Measurements from ENCODE around the gene RABAC1.
"Not testable (repeated sequence)": the region's sequence is repeated elsewhere in the genome, so short reads cannot be mapped to it uniquely, and the experiment has no call there.

RABAC1 gene

GRCh38 chr19:41923045-41923788 is 35.9 kb downstream of the RABAC1 start:
- H3K9me3 Mint-ChIP-seq, result no peaks in the 10 kb centered on the region
- H3K4me1 Mint-ChIP-seq (ENCODE audit: low read depth), result peaks cover 11% of the 10 kb centered on the region
- no peak overlapping the region for H3K27ac Mint-ChIP-seq
- H3K36me3 Mint-ChIP-seq (ENCODE audit: low read depth), result no peaks in the 10 kb centered on the region
- peaks cover 16% of the 10 kb centered on the region for H3K27me3 Mint-ChIP-seq (ENCODE audit: low read depth)
- H3K4me3 Mint-ChIP-seq, result no peak overlapping the region

GRCh38 chr19:41922585-41922984 is 36.5 kb downstream of the RABAC1 start:
- H3K9me3 Mint-ChIP-seq, result no peaks in the 10 kb centered on the region
- peaks cover 11% of the 10 kb centered on the region for H3K4me1 Mint-ChIP-seq (ENCODE audit: low read depth)
- no peak overlapping the region for H3K27ac Mint-ChIP-seq
- H3K36me3 Mint-ChIP-seq (ENCODE audit: low read depth), result no peaks in the 10 kb centered on the region
- peaks cover 16% of the 10 kb centered on the region for H3K27me3 Mint-ChIP-seq (ENCODE audit: low read depth)
- H3K4me3 Mint-ChIP-seq, result no peak overlapping the region

- peaks cover 11% of the 10 kb centered on the region for H3K4me1 Mint-ChIP-seq (ENCODE audit: low read depth)
- H3K27ac Mint-ChIP-seq, result no peak overlapping the region
- H3K4me3 Mint-ChIP-seq, result no peak overlapping the region
- no peaks in the 10 kb centered on the region for H3K36me3 Mint-ChIP-seq (ENCODE audit: low read depth)
- peaks cover 16% of the 10 kb centered on the region for H3K27me3 Mint-ChIP-seq (ENCODE audit: low read depth)
- no peaks in the 10 kb centered on the region for H3K9me3 Mint-ChIP-seq
Observed at GRCh38 chr19:41921577-41922576, 37.2 kb downstream of the RABAC1 start.

- Mint-ChIP-seq H3K27ac (no peak overlapping the region), H3K4me3 (no peak overlapping the region), H3K9me3 (no peaks in the 10 kb centered on the region), H3K4me1 (ENCODE audit: low read depth) (peaks cover 11% of the 10 kb centered on the region), H3K36me3 (ENCODE audit: low read depth) (no peaks in the 10 kb centered on the region), H3K27me3 (ENCODE audit: low read depth) (peaks cover 16% of the 10 kb centered on the region)
Observed at GRCh38 chr19:41920882-41921576, 38.1 kb downstream of the RABAC1 start.

- no peaks in the 10 kb centered on the region for H3K36me3 Mint-ChIP-seq (ENCODE audit: low read depth)
- H3K27me3 Mint-ChIP-seq (ENCODE audit: low read depth), result peaks cover 16% of the 10 kb centered on the region
- no peak overlapping the region for H3K27ac Mint-ChIP-seq
- peaks cover 11% of the 10 kb centered on the region for H3K4me1 Mint-ChIP-seq (ENCODE audit: low read depth)
- no peak overlapping the region for H3K4me3 Mint-ChIP-seq
- no peaks in the 10 kb centered on the region for H3K9me3 Mint-ChIP-seq
Observed at GRCh38 chr19:41919948-41920712, 39.0 kb downstream of the RABAC1 start.

GRCh38 chr19:41918653-41919244 is 40.4 kb downstream of the RABAC1 start:
- H3K4me3 Mint-ChIP-seq, result no peak overlapping the region
- H3K36me3 Mint-ChIP-seq (ENCODE audit: low read depth), result no peaks in the 10 kb centered on the region
- H3K27ac Mint-ChIP-seq, result no peak overlapping the region
- H3K9me3 Mint-ChIP-seq, result no peaks in the 10 kb centered on the region
- H3K4me1 Mint-ChIP-seq (ENCODE audit: low read depth), result peaks cover 11% of the 10 kb centered on the region
- H3K27me3 Mint-ChIP-seq (ENCODE audit: low read depth), result peaks cover 16% of the 10 kb centered on the region

GRCh38 chr19:41918095-41918494 is 41.0 kb downstream of the RABAC1 start:
- peaks cover 8% of the 10 kb centered on the region for H3K4me1 Mint-ChIP-seq (ENCODE audit: low read depth)
- H3K27me3 Mint-ChIP-seq (ENCODE audit: low read depth), result peaks cover 12% of the 10 kb centered on the region
- H3K4me3 Mint-ChIP-seq, result no peak overlapping the region
- no peaks in the 10 kb centered on the region for H3K9me3 Mint-ChIP-seq
- H3K27ac Mint-ChIP-seq, result no peak overlapping the region
- H3K36me3 Mint-ChIP-seq (ENCODE audit: low read depth), result no peaks in the 10 kb centered on the region

GRCh38 chr19:41917676-41918075 is 41.4 kb downstream of the RABAC1 start:
- H3K27ac Mint-ChIP-seq, result no peak overlapping the region
- H3K9me3 Mint-ChIP-seq, result no peaks in the 10 kb centered on the region
- no peaks in the 10 kb centered on the region for H3K36me3 Mint-ChIP-seq (ENCODE audit: low read depth)
- H3K4me1 Mint-ChIP-seq (ENCODE audit: low read depth), result peaks cover 7% of the 10 kb centered on the region
- peaks cover 10% of the 10 kb centered on the region for H3K27me3 Mint-ChIP-seq (ENCODE audit: low read depth)
- no peak overlapping the region for H3K4me3 Mint-ChIP-seq

GRCh38 chr19:41915776-41916414 is 43.2 kb downstream of the RABAC1 start:
- Mint-ChIP-seq H3K4me3 (no peak overlapping the region), H3K27me3 (ENCODE audit: low read depth) (no peaks in the 10 kb centered on the region), H3K27ac (no peak overlapping the region), H3K4me1 (ENCODE audit: low read depth) (peaks cover 6% of the 10 kb centered on the region), H3K36me3 (ENCODE audit: low read depth) (peaks cover 8% of the 10 kb centered on the region), H3K9me3 (no peaks in the 10 kb centered on the region)

GRCh38 chr19:41915021-41915775 is 43.9 kb downstream of the RABAC1 start:
- H3K4me3 Mint-ChIP-seq, result no peak overlapping the region

GRCh38 chr19:41914424-41914834 is 44.7 kb downstream of the RABAC1 start:
- H3K27me3 Mint-ChIP-seq (ENCODE audit: low read depth), result not testable (repeated sequence)

More at GRCh38 chr19:41915021-41915775, 43.9 kb downstream of the RABAC1 start:
- Mint-ChIP-seq H3K27ac (no peak overlapping the region), H3K36me3 (ENCODE audit: low read depth) (peaks cover 15% of the 10 kb centered on the region), H3K9me3 (no peaks in the 10 kb centered on the region), H3K27me3 (ENCODE audit: low read depth) (no peaks in the 10 kb centered on the region), H3K4me1 (ENCODE audit: low read depth) (peaks cover 11% of the 10 kb centered on the region)

GRCh38 chr19:41913538-41914423 is 45.3 kb downstream of the RABAC1 start:
- H3K9me3 Mint-ChIP-seq, result no peaks in the 10 kb centered on the region
- no peaks in the 10 kb centered on the region for H3K27me3 Mint-ChIP-seq (ENCODE audit: low read depth)
- H3K4me3 Mint-ChIP-seq, result no peak overlapping the region
- H3K36me3 Mint-ChIP-seq (ENCODE audit: low read depth), result peaks cover 23% of the 10 kb centered on the region
- peaks cover 14% of the 10 kb centered on the region for H3K4me1 Mint-ChIP-seq (ENCODE audit: low read depth)
- no peak overlapping the region for H3K27ac Mint-ChIP-seq

More at GRCh38 chr19:41914424-41914834, 44.7 kb downstream of the RABAC1 start:
- not testable (repeated sequence) for H3K9me3 Mint-ChIP-seq, H3K4me3 Mint-ChIP-seq, H3K27ac Mint-ChIP-seq
- Mint-ChIP-seq H3K4me1 (ENCODE audit: low read depth) (peaks cover 11% of the 10 kb centered on the region), H3K36me3 (ENCODE audit: low read depth) (peaks cover 17% of the 10 kb centered on the region)

Measured in T-helper 1 cell treated with Interleukin-12 subunit alpha and Interleukin-12 subunit beta and Interleukin-4 antibody, amounts not matched to agents 30 μg/mL and 1 μg/mL, for 36 hours (primary cell).